ENCODE data around the gene GPR34.
A peak's percentile ranks its signal among the peaks of the same experiment; 100 is the strongest.

GPR34 gene

DNA sequence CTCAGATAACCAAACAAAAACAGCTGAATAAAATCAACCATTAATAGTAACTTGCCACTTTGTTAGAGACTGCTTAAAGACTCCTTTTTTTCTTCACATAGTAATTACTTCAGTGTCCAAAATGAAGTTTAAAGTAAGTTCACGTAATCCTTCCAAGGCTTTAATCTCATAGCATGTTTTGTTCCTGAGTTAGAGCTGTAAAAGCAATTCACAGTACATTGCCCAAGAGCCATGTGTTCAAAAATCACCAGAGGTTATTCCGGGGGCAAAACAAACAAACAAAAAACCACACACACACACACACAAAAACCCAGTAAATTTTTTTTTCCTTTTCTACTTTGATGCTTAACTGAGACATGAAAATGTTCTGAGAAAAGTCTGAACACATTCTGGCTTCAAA, 41.3 kb downstream of the GPR34 start:
- TF ChIP-seq, protein P1, sequence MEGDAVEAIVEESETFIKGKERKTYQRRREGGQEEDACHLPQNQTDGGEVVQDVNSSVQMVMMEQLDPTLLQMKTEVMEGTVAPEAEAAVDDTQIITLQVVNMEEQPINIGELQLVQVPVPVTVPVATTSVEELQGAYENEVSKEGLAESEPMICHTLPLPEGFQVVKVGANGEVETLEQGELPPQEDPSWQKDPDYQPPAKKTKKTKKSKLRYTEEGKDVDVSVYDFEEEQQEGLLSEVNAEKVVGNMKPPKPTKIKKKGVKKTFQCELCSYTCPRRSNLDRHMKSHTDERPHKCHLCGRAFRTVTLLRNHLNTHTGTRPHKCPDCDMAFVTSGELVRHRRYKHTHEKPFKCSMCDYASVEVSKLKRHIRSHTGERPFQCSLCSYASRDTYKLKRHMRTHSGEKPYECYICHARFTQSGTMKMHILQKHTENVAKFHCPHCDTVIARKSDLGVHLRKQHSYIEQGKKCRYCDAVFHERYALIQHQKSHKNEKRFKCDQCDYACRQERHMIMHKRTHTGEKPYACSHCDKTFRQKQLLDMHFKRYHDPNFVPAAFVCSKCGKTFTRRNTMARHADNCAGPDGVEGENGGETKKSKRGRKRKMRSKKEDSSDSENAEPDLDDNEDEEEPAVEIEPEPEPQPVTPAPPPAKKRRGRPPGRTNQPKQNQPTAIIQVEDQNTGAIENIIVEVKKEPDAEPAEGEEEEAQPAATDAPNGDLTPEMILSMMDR (conservative IDR thresholded peaks at IDR 0.05; ENCODE audit: control insufficient read depth, insufficient read depth, low read depth, low read length), result no peak
- H3K4me3 ChIP-seq (ENCODE audit: control insufficient read depth, low read depth, low read length), result no peak overlapping the region
- peak; percentile 54 for DNase-seq (ENCODE audit: low read depth)

DNA sequence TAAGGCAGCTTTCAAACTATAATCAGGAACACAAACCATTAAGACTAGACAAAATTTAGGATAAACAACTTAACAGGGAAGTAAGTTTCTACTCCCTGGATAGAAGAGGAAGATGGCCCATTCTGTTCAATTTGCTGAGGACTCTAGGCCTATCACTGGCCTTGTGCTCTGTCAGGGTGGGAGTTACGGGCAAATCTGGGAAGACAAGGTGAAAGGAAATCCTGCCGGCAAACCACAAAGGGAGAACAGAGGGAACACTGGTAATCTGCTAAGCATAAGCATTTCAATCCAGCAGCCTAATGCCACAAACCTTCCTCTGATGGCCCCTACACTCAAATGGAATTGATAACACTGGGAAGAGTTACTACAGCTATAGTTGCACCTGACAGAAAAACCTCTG, 43.5 kb downstream of the GPR34 start:
- H3K4me3 ChIP-seq (ENCODE audit: control insufficient read depth, low read depth, low read length), result no peak overlapping the region
- no peak for DNase-seq (ENCODE audit: low read depth)
- TF ChIP-seq, protein P1 (conservative IDR thresholded peaks at IDR 0.05; ENCODE audit: control insufficient read depth, insufficient read depth, low read depth, low read length), result no peak

DNA sequence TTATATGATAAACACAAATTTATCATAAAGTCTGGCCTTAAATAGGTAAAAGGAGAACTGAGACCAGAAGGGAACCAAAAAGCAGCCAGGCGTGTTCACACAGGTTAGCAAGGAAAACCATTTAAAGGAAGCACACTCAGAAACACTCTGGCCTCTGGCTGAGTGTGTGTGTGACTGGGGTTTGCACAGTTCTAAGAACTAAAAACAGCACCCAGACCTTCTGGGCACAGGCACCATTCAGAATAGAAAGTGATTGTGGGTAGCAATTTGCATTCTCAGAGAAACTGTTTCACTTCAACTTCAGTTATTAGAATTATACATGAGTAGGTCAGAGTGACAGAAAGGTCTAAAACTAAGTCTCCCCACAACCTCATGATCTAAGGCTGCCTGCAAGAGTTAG, 45.2 kb downstream of the GPR34 start:
- H3K4me3 ChIP-seq (ENCODE audit: control insufficient read depth, low read depth, low read length), result no peak overlapping the region
- TF ChIP-seq, protein P1 (conservative IDR thresholded peaks at IDR 0.05; ENCODE audit: control insufficient read depth, insufficient read depth, low read depth, low read length), result no peak
- DNase-seq (ENCODE audit: low read depth), result no peak

DNA sequence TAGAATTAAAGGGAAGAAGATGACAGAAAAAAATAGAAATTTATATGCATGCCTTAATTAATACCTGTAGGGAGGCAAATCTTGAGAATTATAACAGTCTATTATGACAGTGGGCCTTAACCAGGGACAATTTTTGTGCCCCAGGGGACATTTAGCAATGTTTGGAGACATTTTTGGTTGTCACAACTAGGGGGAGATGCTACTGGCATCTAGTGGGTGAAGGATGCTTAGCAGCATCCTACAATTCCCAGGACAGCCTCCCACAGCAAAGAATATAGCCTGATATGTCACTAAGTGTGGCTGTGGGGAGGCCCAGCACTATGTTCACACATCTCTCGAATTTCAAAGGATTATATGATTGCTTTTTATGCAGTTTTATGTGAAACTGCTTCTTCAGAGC, 45.8 kb downstream of the GPR34 start:
- H3K4me3 ChIP-seq (ENCODE audit: control insufficient read depth, low read depth, low read length), result no peak overlapping the region
- peak; percentile 40 for DNase-seq (ENCODE audit: low read depth)
- TF ChIP-seq, protein P1 (conservative IDR thresholded peaks at IDR 0.05; ENCODE audit: control insufficient read depth, insufficient read depth, low read depth, low read length), result peak; percentile 55

DNA sequence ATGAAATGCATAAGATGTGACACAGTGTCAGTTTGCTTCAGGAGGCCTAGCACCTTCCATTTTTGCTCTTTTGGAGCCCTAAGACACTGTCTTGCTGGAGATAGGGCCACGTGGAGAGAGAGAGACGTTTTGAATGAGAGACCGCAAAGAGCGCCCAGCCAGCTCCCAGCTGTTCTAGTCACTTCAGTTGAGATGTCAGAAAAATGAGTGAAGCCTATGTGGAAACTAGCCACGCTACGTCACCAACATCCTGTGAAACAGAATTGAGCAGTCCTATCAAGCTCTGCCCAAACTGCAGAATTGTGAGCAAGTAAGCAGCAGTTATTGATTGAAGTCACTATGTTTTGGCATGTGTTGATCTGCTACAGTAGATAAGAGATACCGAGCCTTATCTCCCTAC, 48.3 kb downstream of the GPR34 start:
- DNase-seq (ENCODE audit: low read depth), result no peak
- TF ChIP-seq, protein P1 (conservative IDR thresholded peaks at IDR 0.05; ENCODE audit: control insufficient read depth, insufficient read depth, low read depth, low read length), result no peak
- no peak overlapping the region for H3K4me3 ChIP-seq (ENCODE audit: control insufficient read depth, low read depth, low read length)

DNA sequence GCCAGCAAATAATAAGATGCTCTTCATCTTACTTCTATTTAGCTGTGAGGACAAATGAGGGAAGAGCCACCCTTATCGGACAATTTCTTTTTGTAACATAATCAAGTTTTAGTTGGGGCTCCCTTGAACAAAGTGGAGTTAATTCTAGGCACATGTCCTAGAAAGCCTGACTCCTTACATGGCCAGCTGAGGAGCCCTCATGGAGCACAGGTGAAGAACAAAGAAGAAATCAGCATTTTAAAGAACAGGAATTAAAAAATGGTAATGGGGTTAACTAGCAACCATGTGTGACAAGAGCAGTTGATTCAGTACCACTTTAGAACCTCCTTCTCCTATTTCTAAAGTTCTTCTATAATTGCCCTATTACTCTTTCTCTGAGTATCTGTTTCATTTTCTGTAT, 51.1 kb downstream of the GPR34 start:
- no peak overlapping the region for H3K4me3 ChIP-seq (ENCODE audit: control insufficient read depth, low read depth, low read length)
- TF ChIP-seq, protein P1 (conservative IDR thresholded peaks at IDR 0.05; ENCODE audit: control insufficient read depth, insufficient read depth, low read depth, low read length), result no peak
- no peak for DNase-seq (ENCODE audit: low read depth)
